GM23338 (cell line): ENCODE data around the gene RNF17. TPM values are rescaled to one million over a fixed set of nuclear protein-coding genes. Genes with fewer than 3 reads are reported as not detected.

ENCODE experiments used
- ATAC-seq: fragments of 200-7000 bp; cut with Tn5 transposase; 3 replicates; pipeline ENCODE4 v1.9.1; 2020
- DNase-seq: peaks from one replicate; pipeline ENCODE4 v3.0.0-alpha.2; 2015; ENCODE audit warnings: low spot score
- H2AFZ ChIP-seq: fragments of 200-600 bp; sonication (generic); 2 replicates; pipeline ENCODE4 v1.8.0; 2016; ENCODE audit warnings: antibody characterized with exemption, mild to moderate bottlenecking, moderate library complexity
- H3F3A ChIP-seq: fragments of 200-600 bp; sonication (generic); replicated peaks from 2 replicates; pipeline ENCODE4 v1.8.0; 2017; ENCODE audit warnings: antibody characterized with exemption, mixed run types, low read depth
- H3K27ac ChIP-seq: fragments of 200-600 bp; sonication (generic); 2 replicates; pipeline ENCODE4 v1.6.1; 2016; ENCODE audit warnings: low read depth
- H3K27me3 ChIP-seq: fragments of 200-600 bp; sonication (generic); 2 replicates; pipeline ENCODE4 v1.8.0; 2016; ENCODE audit warnings: mild to moderate bottlenecking, mixed run types, moderate library complexity; ENCODE audit not compliant: insufficient read depth
- H3K36me3 ChIP-seq: fragments of 200-600 bp; sonication (generic); 2 replicates; pipeline ENCODE4 v1.8.0; 2016; ENCODE audit warnings: mild to moderate bottlenecking; ENCODE audit not compliant: insufficient read depth
- H3K4me1 ChIP-seq: fragments of 200-600 bp; sonication (generic); 2 replicates; pipeline ENCODE4 v1.8.0; 2016; ENCODE audit warnings: mild to moderate bottlenecking, moderate library complexity; ENCODE audit not compliant: insufficient read depth
- H3K4me2 ChIP-seq: fragments of 200-600 bp; sonication (generic); 2 replicates; pipeline ENCODE4 v1.7.1; 2017; ENCODE audit warnings: mixed run types
- H3K4me3 ChIP-seq: fragments of 200-600 bp; sonication (generic); 2 replicates; pipeline ENCODE4 v1.6.1; 2016; ENCODE audit warnings: mixed run types
- H3K79me2 ChIP-seq: fragments of 200-600 bp; sonication (generic); replicated peaks from 2 replicates; pipeline ENCODE4 v1.8.0; 2017; ENCODE audit warnings: mild to moderate bottlenecking; ENCODE audit not compliant: insufficient read depth
- H3K9me2 ChIP-seq: fragments of 200-600 bp; sonication (generic); 2 replicates; pipeline ENCODE4 v1.8.0; 2017; ENCODE audit not compliant: insufficient read depth
- H4K20me1 ChIP-seq: fragments of 200-600 bp; sonication (generic); replicated peaks from 2 replicates; pipeline ENCODE4 v1.8.0; 2017; ENCODE audit warnings: mild to moderate bottlenecking; ENCODE audit not compliant: insufficient read depth
- H3K27ac Mint-ChIP-seq: 2 replicates; pipeline ENCODE4 v1.8.0; 2020; ENCODE audit warnings: inconsistent platforms, mild to moderate bottlenecking, moderate library complexity, mixed read lengths
- H3K27me3 Mint-ChIP-seq: 3 replicates; pipeline ENCODE4 v1.8.0; 2022; ENCODE audit warnings: low read depth, mild to moderate bottlenecking, moderate library complexity, mixed read lengths, inconsistent platforms; ENCODE audit not compliant: insufficient read depth, poor library complexity
- H3K36me3 Mint-ChIP-seq: 3 replicates; pipeline ENCODE4 v1.8.0; 2021; ENCODE audit warnings: low read depth, mild to moderate bottlenecking, inconsistent platforms, moderate library complexity, mixed read lengths
- H3K4me1 Mint-ChIP-seq: 3 replicates; pipeline ENCODE4 v1.8.0; 2020; ENCODE audit warnings: mild to moderate bottlenecking, inconsistent platforms, mixed read lengths
- H3K4me3 Mint-ChIP-seq: 3 replicates; pipeline ENCODE4 v1.8.0; 2021; ENCODE audit warnings: moderate library complexity, mild to moderate bottlenecking, inconsistent platforms, mixed read lengths
- H3K9me3 Mint-ChIP-seq: 3 replicates; pipeline ENCODE4 v1.8.0; 2020; ENCODE audit warnings: moderate library complexity, mild to moderate bottlenecking, inconsistent platforms, mixed read lengths
- CREB1 ChIP-seq: fragments of 250-450 bp; sonication (Bioruptor Pico); IDR thresholded peaks from 2 replicates; pipeline ENCODE4 v1.5.0; 2020; ENCODE audit warnings: low read depth, mild to moderate bottlenecking, moderate library complexity
- ETS1 ChIP-seq: IDR thresholded peaks from 2 replicates; pipeline ENCODE4 v1.6.1; 2016; ENCODE audit warnings: antibody characterized with exemption
- EZH2 ChIP-seq: fragments of 200-600 bp; sonication (generic); IDR thresholded peaks from one replicate; pipeline ENCODE4 v1.8.0; 2017; ENCODE audit warnings: antibody characterized with exemption, mild to moderate bottlenecking, low read depth; ENCODE audit not compliant: unreplicated experiment
- JUNB ChIP-seq: IDR thresholded peaks from one replicate; pipeline ENCODE4 v1.6.1; 2016; ENCODE audit warnings: antibody characterized with exemption; ENCODE audit not compliant: unreplicated experiment
- NANOG ChIP-seq: IDR thresholded peaks from 2 replicates; pipeline ENCODE4 v1.6.1; 2016; ENCODE audit warnings: antibody characterized with exemption, borderline replicate concordance
- STAT1 ChIP-seq: IDR thresholded peaks from one replicate; pipeline ENCODE4 v1.6.1; 2016; ENCODE audit warnings: antibody characterized with exemption; ENCODE audit not compliant: unreplicated experiment
- ZNF114 ChIP-seq: fragments of 250-450 bp; sonication (Bioruptor Pico); IDR thresholded peaks from 2 replicates; pipeline ENCODE4 v1.5.0; 2020; ENCODE audit warnings: mild to moderate bottlenecking, moderate library complexity
- ZNF331 ChIP-seq: fragments of 250-450 bp; sonication (Bioruptor Pico); IDR thresholded peaks from 2 replicates; pipeline ENCODE4 v1.5.0; 2020; ENCODE audit warnings: low read depth, mild to moderate bottlenecking, moderate library complexity
- ZNF462 ChIP-seq: fragments of 250-450 bp; sonication (Bioruptor Pico); IDR thresholded peaks from 2 replicates; pipeline ENCODE4 v1.5.0; 2020; ENCODE audit warnings: mild to moderate bottlenecking, moderate library complexity
- polyA plus RNA-seq: library from polyadenylated mRNA; unstranded; fragments of >200 nt; fragmentation: Nextera tagmentation; extraction: Ambion mirVana; gene quantifications from 2 replicates; pipeline ENCODE4 v1.2.1, GENCODE V29; 2016
- total RNA-seq: library from RNA; depleted of rRNA; stranded (reverse); fragments of >200 nt; shearing (Covaris generic); gene quantifications from 2 replicates; pipeline ENCODE4 v1.2.3, GENCODE V29; 2014
- TF ChIP-seq, protein P1 (sequence below): IDR thresholded peaks from one replicate; pipeline ENCODE4 v1.6.1; 2018; ENCODE audit warnings: antibody characterized with exemption; ENCODE audit not compliant: unreplicated experiment

RNF17 gene
- total and polyA plus RNA-seq, 2 experiments from 2014 or later, result 0.16 TPM; not detected in 1

DNA sequence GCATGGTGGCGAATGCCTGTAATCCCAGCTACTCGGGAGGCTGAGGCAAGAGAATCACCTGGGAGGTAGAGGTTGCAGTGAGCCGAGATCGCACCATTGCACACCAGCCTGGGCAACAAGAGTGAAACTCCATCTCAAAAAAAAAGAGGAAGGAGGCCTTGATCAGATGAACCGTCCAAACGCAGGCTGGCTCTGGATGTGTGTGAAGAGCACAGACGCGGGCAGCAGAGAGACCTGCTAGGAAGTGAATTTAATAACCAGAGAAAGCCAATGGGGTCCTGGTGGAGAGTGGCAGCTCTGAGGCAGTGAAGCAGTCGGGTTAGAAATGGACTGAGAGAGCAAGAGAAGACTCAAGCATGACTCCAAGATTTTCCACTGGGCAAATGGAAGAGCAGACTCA lies 136.5 kb downstream of the RNF17 start:
- Histone ChIP-seq H3K9me2 (no peaks in the 10 kb centered on the region), H3F3A (no peaks in the 10 kb centered on the region), H3K4me1 (no peaks in the 10 kb centered on the region), H3K36me3 (peaks cover 9% of the 10 kb centered on the region), H3K4me2 (no peak overlapping the region), H3K4me3 (no peak overlapping the region), H3K27me3 (no peaks in the 10 kb centered on the region), H3K27ac (no peak overlapping the region), H2AFZ (no peak overlapping the region), H4K20me1 (peaks cover 6% of the 10 kb centered on the region; the same call in 1 of the 2 replicates), H3K79me2 (no peaks in the 10 kb centered on the region; the same call in 1 of the 2 replicates)
- Mint-ChIP-seq H3K4me3 (no peak overlapping the region), H3K27ac (no peak overlapping the region), H3K4me1 (no peaks in the 10 kb centered on the region), H3K27me3 (peaks cover 3% of the 10 kb centered on the region), H3K9me3 (no peaks in the 10 kb centered on the region), H3K36me3 (peaks cover 24% of the 10 kb centered on the region)
- DNase-seq, result no peak
- TF ChIP-seq ZNF114 (CRISPR knock-in tag), result no peak
- TF ChIP-seq NANOG, result no peak
- no peak for ATAC-seq

DNA sequence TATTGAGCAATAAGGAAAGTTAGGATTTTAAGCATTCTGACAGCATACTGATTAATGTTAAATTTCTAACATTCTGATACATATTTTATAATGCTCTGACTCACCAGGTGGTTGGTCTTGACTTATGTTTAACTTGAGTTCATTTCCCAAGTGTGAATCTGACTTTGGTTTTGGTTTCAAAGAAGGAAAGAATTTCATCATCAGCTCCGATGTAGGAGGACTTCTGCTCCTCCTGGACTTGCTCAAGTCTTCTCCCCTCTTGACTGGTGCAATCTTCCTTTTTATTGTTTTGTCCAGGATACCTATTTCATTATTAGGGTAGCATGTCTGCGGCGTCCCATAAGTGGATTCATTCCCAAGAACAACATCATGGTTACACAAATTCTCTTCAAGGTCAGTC lies 141.3 kb downstream of the RNF17 start:
- TF ChIP-seq ZNF114 (CRISPR knock-in tag) (no peak), CREB1 (CRISPR knock-in tag) (no peak), ZNF462 (CRISPR knock-in tag) (no peak), ETS1 (no peak), ZNF331 (CRISPR knock-in tag) (no peak), JUNB (no peak), STAT1 (no peak), EZH2 (no peak)
- TF ChIP-seq, protein P1, sequence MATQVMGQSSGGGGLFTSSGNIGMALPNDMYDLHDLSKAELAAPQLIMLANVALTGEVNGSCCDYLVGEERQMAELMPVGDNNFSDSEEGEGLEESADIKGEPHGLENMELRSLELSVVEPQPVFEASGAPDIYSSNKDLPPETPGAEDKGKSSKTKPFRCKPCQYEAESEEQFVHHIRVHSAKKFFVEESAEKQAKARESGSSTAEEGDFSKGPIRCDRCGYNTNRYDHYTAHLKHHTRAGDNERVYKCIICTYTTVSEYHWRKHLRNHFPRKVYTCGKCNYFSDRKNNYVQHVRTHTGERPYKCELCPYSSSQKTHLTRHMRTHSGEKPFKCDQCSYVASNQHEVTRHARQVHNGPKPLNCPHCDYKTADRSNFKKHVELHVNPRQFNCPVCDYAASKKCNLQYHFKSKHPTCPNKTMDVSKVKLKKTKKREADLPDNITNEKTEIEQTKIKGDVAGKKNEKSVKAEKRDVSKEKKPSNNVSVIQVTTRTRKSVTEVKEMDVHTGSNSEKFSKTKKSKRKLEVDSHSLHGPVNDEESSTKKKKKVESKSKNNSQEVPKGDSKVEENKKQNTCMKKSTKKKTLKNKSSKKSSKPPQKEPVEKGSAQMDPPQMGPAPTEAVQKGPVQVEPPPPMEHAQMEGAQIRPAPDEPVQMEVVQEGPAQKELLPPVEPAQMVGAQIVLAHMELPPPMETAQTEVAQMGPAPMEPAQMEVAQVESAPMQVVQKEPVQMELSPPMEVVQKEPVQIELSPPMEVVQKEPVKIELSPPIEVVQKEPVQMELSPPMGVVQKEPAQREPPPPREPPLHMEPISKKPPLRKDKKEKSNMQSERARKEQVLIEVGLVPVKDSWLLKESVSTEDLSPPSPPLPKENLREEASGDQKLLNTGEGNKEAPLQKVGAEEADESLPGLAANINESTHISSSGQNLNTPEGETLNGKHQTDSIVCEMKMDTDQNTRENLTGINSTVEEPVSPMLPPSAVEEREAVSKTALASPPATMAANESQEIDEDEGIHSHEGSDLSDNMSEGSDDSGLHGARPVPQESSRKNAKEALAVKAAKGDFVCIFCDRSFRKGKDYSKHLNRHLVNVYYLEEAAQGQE, result no peak
- no peaks in the 10 kb centered on the region for H3K9me2 ChIP-seq
- Mint-ChIP-seq H3K27me3 (no peaks in the 10 kb centered on the region), H3K4me1 (no peaks in the 10 kb centered on the region), H3K4me3 (no peak overlapping the region), H3K36me3 (peaks cover 38% of the 10 kb centered on the region), H3K27ac (no peak overlapping the region), H3K9me3 (no peaks in the 10 kb centered on the region)
- no peaks in the 10 kb centered on the region for H3K4me1 ChIP-seq
- H3K27me3 ChIP-seq, result no peaks in the 10 kb centered on the region
- no peak overlapping the region for H3K4me3 ChIP-seq
- ATAC-seq (no peak), DNase-seq (no peak)
- no peak overlapping the region for H3K27ac ChIP-seq
- H3K79me2 ChIP-seq, result no peaks in the 10 kb centered on the region; the same call in 1 of the 2 replicates
- no peak overlapping the region for H3K4me2 ChIP-seq
- H3K36me3 ChIP-seq, result peaks cover 38% of the 10 kb centered on the region
- H2AFZ ChIP-seq, result no peak overlapping the region
- no peaks in the 10 kb centered on the region for H3F3A ChIP-seq
- peaks cover 4% of the 10 kb centered on the region; the same call in 1 of the 2 replicates for H4K20me1 ChIP-seq
